Measurements from ENCODE around the gene RAF1.

RAF1 gene

DNA sequence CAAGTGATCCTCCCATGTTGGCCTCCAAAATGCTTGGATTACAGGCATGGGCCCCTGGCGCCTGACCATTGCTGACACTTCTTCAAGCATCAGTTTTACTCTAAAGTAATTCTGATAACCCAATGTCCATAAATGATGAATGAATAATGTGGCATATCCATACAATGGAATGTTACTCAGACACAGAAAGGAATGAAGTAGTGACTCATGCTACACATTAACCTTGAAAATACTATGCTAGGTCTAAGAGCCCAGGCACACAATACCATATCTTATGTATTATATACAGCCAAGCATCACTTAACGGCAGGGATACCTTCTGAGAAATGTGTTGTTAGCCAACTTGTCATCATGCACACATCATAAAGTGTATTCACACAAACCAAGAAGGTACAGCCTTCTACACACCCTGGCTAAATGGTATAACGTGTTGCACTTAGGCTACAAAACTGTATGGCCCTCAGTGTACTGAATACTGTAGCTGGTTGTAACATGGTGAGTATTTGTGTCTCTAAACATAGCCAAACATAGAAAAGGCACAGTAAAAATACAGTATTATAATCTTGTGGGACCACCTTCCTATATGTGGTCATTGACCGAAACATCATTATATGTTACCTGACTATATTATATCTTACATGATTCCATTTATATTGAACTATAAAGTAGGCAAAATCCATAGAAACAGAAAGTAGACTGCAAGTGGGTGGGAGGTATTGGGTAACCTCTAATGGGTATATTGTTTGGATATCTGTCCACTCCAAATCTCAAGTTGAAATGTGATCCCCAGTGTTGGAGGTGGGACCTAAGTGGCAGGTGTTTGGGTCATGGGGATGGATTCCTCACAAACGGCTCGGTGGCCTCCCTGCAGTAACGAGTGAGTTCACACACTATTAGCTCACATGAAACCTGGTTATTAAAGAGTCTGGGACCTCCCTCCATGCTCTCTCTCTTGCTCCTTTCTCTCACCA lies 75.6 kb downstream of the RAF1 start:
- H3K9me3 ChIP-seq (ENCODE audit: low read length) = no peaks in the 10 kb centered on the region
- no peak overlapping the region for H3K9ac ChIP-seq (ENCODE audit: low read length)
- H3K36me3 ChIP-seq (ENCODE audit: insufficient read depth, low read length) = peaks cover 56% of the 10 kb centered on the region
- H3K4me1 ChIP-seq (ENCODE audit: insufficient read depth, low read length) = no peaks in the 10 kb centered on the region
- H3K27me3 ChIP-seq (ENCODE audit: control insufficient read depth in 1 of 2, insufficient read depth in 2 of 2, low read length in 2 of 2) = no peaks in the 10 kb centered on the region
- no peak overlapping the region for H3K4me3 ChIP-seq (ENCODE audit: low read depth in 1 of 2, low read length in 2 of 2)
- H3K27ac ChIP-seq (ENCODE audit: low read depth, low read length) = no peak overlapping the region

DNA sequence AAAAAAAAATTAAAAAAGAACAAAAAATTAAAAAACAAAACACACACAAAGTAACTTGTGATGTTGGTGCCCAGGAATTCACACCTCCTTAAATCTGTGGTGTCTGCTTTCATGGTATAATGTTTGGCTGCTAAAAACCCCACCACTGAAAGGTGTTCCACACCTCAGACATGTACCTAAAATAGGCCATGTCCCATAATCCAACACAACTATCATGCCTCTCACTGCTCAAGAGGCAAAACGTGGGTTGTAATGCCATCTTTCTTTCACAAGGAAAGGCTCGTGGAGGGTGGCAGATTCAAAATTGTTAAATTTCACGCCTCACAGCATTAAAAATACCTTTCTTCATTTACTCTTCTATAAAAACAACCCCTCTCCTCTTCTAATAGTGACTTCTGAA lies 77.5 kb downstream of the RAF1 start:
- no peaks in the 10 kb centered on the region for H3K4me1 ChIP-seq (ENCODE audit: insufficient read depth, low read length)
- H3K27ac ChIP-seq (ENCODE audit: low read depth, low read length) = no peak overlapping the region
- H3K9me3 ChIP-seq (ENCODE audit: low read length) = no peaks in the 10 kb centered on the region
- H3K27me3 ChIP-seq (ENCODE audit: control insufficient read depth in 1 of 2, insufficient read depth in 2 of 2, low read length in 2 of 2) = no peaks in the 10 kb centered on the region
- no peak overlapping the region for H3K9ac ChIP-seq (ENCODE audit: low read length)
- peaks cover 66% of the 10 kb centered on the region for H3K36me3 ChIP-seq (ENCODE audit: insufficient read depth, low read length)
- no peak overlapping the region for H3K4me3 ChIP-seq (ENCODE audit: low read depth in 1 of 2, low read length in 2 of 2)

DNA sequence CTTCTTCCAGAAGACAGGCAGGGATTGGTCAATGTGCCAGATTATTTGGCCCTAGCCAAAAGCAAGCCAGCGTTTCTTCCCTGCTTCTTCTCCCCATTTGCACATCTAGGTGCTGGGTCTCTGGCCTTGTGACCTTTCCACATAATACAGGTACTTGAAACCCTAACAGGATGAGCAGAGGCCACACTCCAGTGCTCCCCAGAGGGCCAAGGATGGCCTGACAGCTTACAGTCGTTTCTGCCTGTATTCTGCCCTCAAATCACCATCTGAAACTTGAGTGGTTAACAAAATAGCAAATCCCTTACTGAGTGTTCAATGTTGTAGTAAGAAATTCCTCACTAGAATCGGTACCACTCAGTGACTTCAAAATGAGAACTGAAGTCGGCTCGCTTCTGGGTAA lies 77.9 kb downstream of the RAF1 start:
- Histone ChIP-seq H3K4me3 (ENCODE audit: low read depth in 1 of 2, low read length in 2 of 2) (no peak overlapping the region), H3K4me1 (ENCODE audit: insufficient read depth, low read length) (no peaks in the 10 kb centered on the region), H3K27ac (ENCODE audit: low read depth, low read length) (no peak overlapping the region), H3K27me3 (ENCODE audit: control insufficient read depth in 1 of 2, insufficient read depth in 2 of 2, low read length in 2 of 2) (no peaks in the 10 kb centered on the region), H3K9me3 (ENCODE audit: low read length) (no peaks in the 10 kb centered on the region), H3K36me3 (ENCODE audit: insufficient read depth, low read length) (peaks cover 66% of the 10 kb centered on the region), H3K9ac (ENCODE audit: low read length) (no peak overlapping the region)

DNA sequence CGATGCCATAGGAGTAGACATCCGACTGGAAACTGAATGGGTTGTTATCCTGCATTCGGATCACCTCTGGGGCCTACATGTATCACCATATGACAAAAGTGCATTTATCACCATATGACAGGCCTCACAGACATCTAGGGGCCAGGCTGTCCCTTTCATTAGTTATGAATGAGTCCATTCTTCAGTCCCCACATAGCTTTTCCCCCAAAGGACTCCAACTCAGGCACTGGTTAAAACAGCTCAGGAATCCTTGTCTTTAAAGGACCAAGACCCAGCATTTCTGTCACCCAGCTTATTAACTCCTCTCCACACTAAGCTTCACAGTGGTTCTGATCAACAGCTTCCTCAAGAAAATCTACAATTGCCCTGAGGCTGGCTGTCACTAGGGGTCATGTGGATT lies 78.7 kb downstream of the RAF1 start:
- Histone ChIP-seq H3K4me3 (ENCODE audit: low read depth in 1 of 2, low read length in 2 of 2) (no peak overlapping the region), H3K27ac (ENCODE audit: low read depth, low read length) (no peak overlapping the region), H3K9ac (ENCODE audit: low read length) (no peak overlapping the region), H3K36me3 (ENCODE audit: insufficient read depth, low read length) (peaks cover 65% of the 10 kb centered on the region), H3K27me3 (ENCODE audit: control insufficient read depth in 1 of 2, insufficient read depth in 2 of 2, low read length in 2 of 2) (no peaks in the 10 kb centered on the region), H3K9me3 (ENCODE audit: low read length) (no peaks in the 10 kb centered on the region), H3K4me1 (ENCODE audit: insufficient read depth, low read length) (no peaks in the 10 kb centered on the region)

DNA sequence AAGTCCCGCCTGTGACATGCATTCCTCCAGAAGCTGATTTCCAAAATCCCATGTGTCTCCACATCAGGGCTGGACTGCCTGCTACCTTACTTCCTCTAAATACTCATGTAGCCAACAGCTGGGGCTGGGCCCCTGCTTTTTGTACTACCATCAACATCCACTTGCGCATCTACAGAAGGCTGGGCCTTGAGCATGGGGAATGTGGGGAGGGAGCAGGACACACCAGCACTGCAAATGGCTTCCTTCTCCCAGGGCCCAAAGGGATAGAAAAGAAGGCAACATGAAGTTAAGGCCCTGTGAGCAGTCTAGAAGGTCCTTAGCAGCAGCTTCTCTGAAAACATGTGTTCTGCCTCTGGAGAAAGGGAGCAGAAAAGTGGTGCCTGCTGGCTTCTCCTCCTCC lies 79.8 kb downstream of the RAF1 start:
- no peaks in the 10 kb centered on the region for H3K4me1 ChIP-seq (ENCODE audit: insufficient read depth, low read length)
- H3K9ac ChIP-seq (ENCODE audit: low read length) = no peak overlapping the region
- H3K36me3 ChIP-seq (ENCODE audit: insufficient read depth, low read length) = peaks cover 75% of the 10 kb centered on the region
- no peaks in the 10 kb centered on the region for H3K9me3 ChIP-seq (ENCODE audit: low read length)
- H3K27ac ChIP-seq (ENCODE audit: low read depth, low read length) = no peak overlapping the region
- H3K4me3 ChIP-seq (ENCODE audit: low read depth in 1 of 2, low read length in 2 of 2) = no peak overlapping the region
- no peaks in the 10 kb centered on the region for H3K27me3 ChIP-seq (ENCODE audit: control insufficient read depth in 1 of 2, insufficient read depth in 2 of 2, low read length in 2 of 2)

DNA sequence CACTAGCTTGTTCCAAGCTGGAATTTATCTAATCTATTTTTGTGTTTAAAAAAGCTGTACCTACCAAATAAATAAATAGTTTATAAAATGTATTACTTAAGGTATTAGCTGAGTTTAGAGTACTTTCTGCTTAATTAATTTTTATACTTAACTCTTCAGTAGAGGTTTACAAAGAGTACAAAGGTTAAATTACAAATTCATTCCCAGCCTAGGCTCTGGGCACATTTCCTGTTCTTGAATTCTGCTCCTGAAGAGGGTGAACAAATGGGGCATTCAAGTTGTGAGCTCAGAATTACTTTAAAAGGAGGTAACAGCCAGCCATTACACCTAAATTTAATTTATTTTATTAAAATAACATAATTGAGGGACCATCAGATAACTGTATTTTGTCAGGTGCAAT lies 80.6 kb downstream of the RAF1 start:
- Histone ChIP-seq H3K4me3 (ENCODE audit: low read depth in 1 of 2, low read length in 2 of 2) (no peak overlapping the region), H3K9me3 (ENCODE audit: low read length) (no peaks in the 10 kb centered on the region), H3K36me3 (ENCODE audit: insufficient read depth, low read length) (peaks cover 73% of the 10 kb centered on the region), H3K27me3 (ENCODE audit: control insufficient read depth in 1 of 2, insufficient read depth in 2 of 2, low read length in 2 of 2) (no peaks in the 10 kb centered on the region), H3K27ac (ENCODE audit: low read depth, low read length) (no peak overlapping the region), H3K9ac (ENCODE audit: low read length) (no peak overlapping the region), H3K4me1 (ENCODE audit: insufficient read depth, low read length) (no peaks in the 10 kb centered on the region)

DNA sequence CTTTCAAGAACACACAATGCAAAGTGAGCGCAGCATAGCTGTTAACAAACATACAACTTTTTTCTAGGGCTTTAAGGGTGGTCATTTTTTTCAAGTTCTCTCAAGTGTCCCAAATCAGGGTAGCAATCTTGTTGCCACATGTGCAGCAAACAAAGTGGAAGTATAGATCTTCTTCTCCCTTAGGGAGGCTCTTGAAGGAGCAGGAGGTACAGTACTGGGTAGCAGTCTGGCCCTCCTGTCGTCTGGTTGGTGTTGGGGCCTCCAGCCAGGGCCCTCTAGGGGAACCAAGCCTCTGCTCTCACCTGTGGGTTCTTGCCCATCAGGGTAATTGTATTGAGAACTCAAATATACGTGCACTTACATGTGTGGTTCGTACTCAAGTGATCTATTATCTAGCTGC lies 81.2 kb downstream of the RAF1 start:
- Histone ChIP-seq H3K36me3 (ENCODE audit: insufficient read depth, low read length) (peaks cover 73% of the 10 kb centered on the region), H3K4me1 (ENCODE audit: insufficient read depth, low read length) (no peaks in the 10 kb centered on the region), H3K4me3 (ENCODE audit: low read depth in 1 of 2, low read length in 2 of 2) (no peak overlapping the region), H3K27me3 (ENCODE audit: control insufficient read depth in 1 of 2, insufficient read depth in 2 of 2, low read length in 2 of 2) (no peaks in the 10 kb centered on the region), H3K9me3 (ENCODE audit: low read length) (no peaks in the 10 kb centered on the region), H3K27ac (ENCODE audit: low read depth, low read length) (no peak overlapping the region), H3K9ac (ENCODE audit: low read length) (no peak overlapping the region)

DNA sequence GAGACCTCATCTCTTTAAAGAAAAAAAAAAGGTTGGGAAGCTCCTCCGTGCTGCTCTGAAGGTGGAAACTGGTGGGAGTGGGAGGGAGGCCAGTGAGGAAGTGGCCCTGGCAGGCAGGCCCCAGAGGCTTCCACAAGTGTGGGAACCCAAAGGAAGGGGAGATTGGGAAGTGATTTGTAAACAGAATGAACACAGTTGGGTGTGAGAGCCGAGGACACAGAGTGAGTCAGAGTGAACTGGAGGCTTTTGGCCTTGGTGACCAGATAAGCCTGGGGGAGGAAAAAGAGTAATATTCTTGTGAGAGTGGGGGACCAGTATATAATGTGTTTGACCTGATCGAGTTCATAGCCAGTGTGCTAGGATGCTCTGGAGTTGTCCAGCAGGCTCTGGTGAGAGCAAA lies 84.0 kb downstream of the RAF1 start:
- no peak overlapping the region for H3K4me3 ChIP-seq (ENCODE audit: low read depth in 1 of 2, low read length in 2 of 2)
- H3K27me3 ChIP-seq (ENCODE audit: control insufficient read depth in 1 of 2, insufficient read depth in 2 of 2, low read length in 2 of 2) = no peaks in the 10 kb centered on the region
- H3K27ac ChIP-seq (ENCODE audit: low read depth, low read length) = no peak overlapping the region
- H3K9me3 ChIP-seq (ENCODE audit: low read length) = no peaks in the 10 kb centered on the region
- no peaks in the 10 kb centered on the region for H3K4me1 ChIP-seq (ENCODE audit: insufficient read depth, low read length)
- peaks cover 86% of the 10 kb centered on the region for H3K36me3 ChIP-seq (ENCODE audit: insufficient read depth, low read length)
- H3K9ac ChIP-seq (ENCODE audit: low read length) = no peak overlapping the region

DNA sequence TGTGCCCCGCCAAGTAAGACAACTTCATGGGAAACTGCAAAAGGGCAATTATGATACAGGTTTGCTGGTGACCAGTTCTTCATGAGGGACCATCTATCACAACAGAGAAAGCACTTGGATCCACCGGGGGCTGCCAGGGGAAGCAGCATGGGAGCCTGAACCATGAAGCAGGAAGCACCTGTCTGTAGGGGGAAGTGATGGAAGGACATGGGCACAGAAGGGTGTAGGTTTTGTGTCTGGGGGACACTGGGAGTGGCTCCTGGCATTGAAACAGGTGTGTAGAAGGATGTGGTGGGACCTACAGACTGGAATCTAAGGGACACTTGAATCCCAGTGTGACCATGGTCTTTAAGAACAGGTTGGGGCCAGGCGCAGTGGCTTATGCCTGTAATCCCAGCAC lies 84.5 kb downstream of the RAF1 start:
- H3K9me3 ChIP-seq (ENCODE audit: low read length) = no peaks in the 10 kb centered on the region
- H3K27me3 ChIP-seq (ENCODE audit: control insufficient read depth in 1 of 2, insufficient read depth in 2 of 2, low read length in 2 of 2) = no peaks in the 10 kb centered on the region
- no peak overlapping the region for H3K4me3 ChIP-seq (ENCODE audit: low read depth in 1 of 2, low read length in 2 of 2)
- H3K9ac ChIP-seq (ENCODE audit: low read length) = no peak overlapping the region
- H3K4me1 ChIP-seq (ENCODE audit: insufficient read depth, low read length) = no peaks in the 10 kb centered on the region
- H3K27ac ChIP-seq (ENCODE audit: low read depth, low read length) = no peak overlapping the region
- peaks cover 86% of the 10 kb centered on the region for H3K36me3 ChIP-seq (ENCODE audit: insufficient read depth, low read length)

DNA sequence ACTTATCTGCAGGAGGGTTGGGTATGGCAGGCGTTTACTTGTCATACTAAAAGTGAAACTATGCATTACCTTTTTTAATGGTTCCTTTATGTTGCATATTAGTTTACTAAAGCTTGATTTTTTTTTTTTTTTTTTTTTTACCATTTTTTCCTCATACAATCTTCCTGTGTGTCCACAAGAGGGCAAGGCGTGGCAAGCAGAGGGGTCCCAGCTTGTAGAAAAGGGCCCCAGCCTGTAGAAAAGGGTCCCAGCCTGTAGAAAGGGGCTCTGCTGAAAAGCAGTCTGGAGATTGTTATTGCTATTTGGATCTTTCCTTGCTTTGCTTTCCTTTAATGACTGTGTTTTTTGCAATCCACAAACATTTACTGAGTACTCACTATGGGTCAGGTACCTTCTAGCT lies 85.2 kb downstream of the RAF1 start:
- Histone ChIP-seq H3K36me3 (ENCODE audit: insufficient read depth, low read length) (peaks cover 86% of the 10 kb centered on the region), H3K9ac (ENCODE audit: low read length) (no peak overlapping the region), H3K4me3 (ENCODE audit: low read depth in 1 of 2, low read length in 2 of 2) (no peak overlapping the region), H3K27ac (ENCODE audit: low read depth, low read length) (no peak overlapping the region), H3K9me3 (ENCODE audit: low read length) (no peaks in the 10 kb centered on the region), H3K27me3 (ENCODE audit: control insufficient read depth in 1 of 2, insufficient read depth in 2 of 2, low read length in 2 of 2) (no peaks in the 10 kb centered on the region), H3K4me1 (ENCODE audit: insufficient read depth, low read length) (no peaks in the 10 kb centered on the region)

DNA sequence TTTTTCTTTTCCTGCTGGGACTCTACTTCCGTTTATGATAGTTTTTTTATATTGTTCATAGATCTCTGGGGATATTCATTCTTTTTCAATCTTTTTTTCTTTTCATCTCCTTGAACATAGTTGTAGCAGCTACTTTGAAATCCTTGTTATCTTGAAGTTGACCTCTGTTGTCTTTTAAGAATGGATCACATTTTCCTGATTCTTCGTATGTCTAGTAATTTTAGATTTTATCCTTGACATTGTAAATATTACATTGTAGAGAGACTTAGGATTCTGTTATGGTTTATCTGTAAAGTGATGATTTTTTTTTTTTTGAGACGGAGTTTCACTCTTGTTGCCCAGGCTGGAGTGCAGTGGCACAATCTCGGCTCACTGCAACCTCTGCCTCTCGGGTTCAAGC lies 86.5 kb downstream of the RAF1 start:
- no peak overlapping the region for H3K27ac ChIP-seq (ENCODE audit: low read depth, low read length)
- H3K36me3 ChIP-seq (ENCODE audit: insufficient read depth, low read length) = peaks cover 84% of the 10 kb centered on the region

DNA sequence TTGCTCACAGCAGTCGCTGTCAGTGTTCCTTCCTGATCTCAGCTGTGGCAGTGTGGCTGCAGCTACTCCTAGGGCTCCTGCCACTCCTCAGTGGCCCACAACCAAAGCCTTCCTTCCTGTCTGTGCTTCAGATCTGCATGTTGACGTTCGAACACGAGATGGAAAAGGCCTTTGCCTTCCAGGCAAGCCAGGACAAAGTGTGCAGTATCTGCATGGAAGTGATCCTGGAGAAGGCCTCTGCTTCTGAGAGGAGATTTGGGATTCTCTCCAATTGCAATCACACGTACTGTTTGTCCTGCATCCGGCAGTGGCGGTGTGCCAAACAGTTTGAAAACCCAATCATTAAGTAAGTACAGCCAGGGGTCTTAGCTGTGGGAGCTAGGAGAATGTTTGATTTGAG lies 89.3 kb downstream of the RAF1 start:
- H3K4me1 ChIP-seq (ENCODE audit: insufficient read depth, low read length) = no peaks in the 10 kb centered on the region
- no peak overlapping the region for H3K4me3 ChIP-seq (ENCODE audit: low read depth in 1 of 2, low read length in 2 of 2)
- no peak overlapping the region for H3K27ac ChIP-seq (ENCODE audit: low read depth, low read length)
- H3K27me3 ChIP-seq (ENCODE audit: control insufficient read depth in 1 of 2, insufficient read depth in 2 of 2, low read length in 2 of 2) = no peaks in the 10 kb centered on the region
- peaks cover 86% of the 10 kb centered on the region for H3K36me3 ChIP-seq (ENCODE audit: insufficient read depth, low read length)
- no peak overlapping the region for H3K9ac ChIP-seq (ENCODE audit: low read length)
- no peaks in the 10 kb centered on the region for H3K9me3 ChIP-seq (ENCODE audit: low read length)

More for the DNA sequence above, 86.5 kb downstream of the RAF1 start:
- no peaks in the 10 kb centered on the region for H3K9me3 ChIP-seq (ENCODE audit: low read length)
- H3K27me3 ChIP-seq (ENCODE audit: control insufficient read depth in 1 of 2, insufficient read depth in 2 of 2, low read length in 2 of 2) = no peaks in the 10 kb centered on the region
- H3K4me1 ChIP-seq (ENCODE audit: insufficient read depth, low read length) = no peaks in the 10 kb centered on the region
- H3K4me3 ChIP-seq (ENCODE audit: low read depth in 1 of 2, low read length in 2 of 2) = no peak overlapping the region
- no peak overlapping the region for H3K9ac ChIP-seq (ENCODE audit: low read length)

All from muscle layer of colon (tissue), 2 donors.